HL-60 (cell line): ENCODE measurements around the gene SLC5A6.

ENCODE experiments used
- DNase-seq, 2 experiments: peaks; one replicate each; pipeline ENCODE4 v3.0.0-alpha.2; 2010 to 2020; ENCODE audit warnings: low read depth in 1 of 2, low spot score in 1 of 2
- H3K27ac ChIP-seq: fragments of 250-450 bp; sonication (Bioruptor Pico); replicated peaks from 2 replicates; pipeline ENCODE4 v1.5.1; 2020; ENCODE audit warnings: mild to moderate bottlenecking, moderate library complexity
- H3K27me3 ChIP-seq: fragments of 250-450 bp; sonication (Bioruptor Pico); 2 replicates; pipeline ENCODE4 v1.5.1; 2021; ENCODE audit warnings: mild to moderate bottlenecking, moderate library complexity; ENCODE audit not compliant: insufficient read depth, poor library complexity, severe bottlenecking
- H3K4me3 ChIP-seq: replicated peaks from 2 replicates; pipeline ENCODE4 v1.5.1; 2011; ENCODE audit warnings: mild to moderate bottlenecking, control low read depth, low read length; ENCODE audit not compliant: insufficient read depth
- GABPA ChIP-seq: IDR thresholded peaks from 2 replicates; pipeline ENCODE4 v1.6.1; 2012; ENCODE audit warnings: low read depth
- POLR2AphosphoS5 ChIP-seq: IDR thresholded peaks from 2 replicates; pipeline ENCODE4 v1.6.1; 2012; ENCODE audit warnings: low read depth
- REST ChIP-seq: IDR thresholded peaks from 2 replicates; pipeline ENCODE4 v1.6.1; 2012; ENCODE audit warnings: low read depth; ENCODE audit not compliant: insufficient replicate concordance
- SPI1 ChIP-seq: IDR thresholded peaks from 2 replicates; pipeline ENCODE4 v1.6.1; 2012; ENCODE audit warnings: low read depth, mild to moderate bottlenecking, borderline replicate concordance
- TF ChIP-seq, protein P1 (sequence below): IDR thresholded peaks from one replicate; pipeline ENCODE4 v1.5.1; 2011; ENCODE audit warnings: low read length, control low read depth, inconsistent platforms; ENCODE audit not compliant: insufficient read depth

The SLC5A6 gene

DNA sequence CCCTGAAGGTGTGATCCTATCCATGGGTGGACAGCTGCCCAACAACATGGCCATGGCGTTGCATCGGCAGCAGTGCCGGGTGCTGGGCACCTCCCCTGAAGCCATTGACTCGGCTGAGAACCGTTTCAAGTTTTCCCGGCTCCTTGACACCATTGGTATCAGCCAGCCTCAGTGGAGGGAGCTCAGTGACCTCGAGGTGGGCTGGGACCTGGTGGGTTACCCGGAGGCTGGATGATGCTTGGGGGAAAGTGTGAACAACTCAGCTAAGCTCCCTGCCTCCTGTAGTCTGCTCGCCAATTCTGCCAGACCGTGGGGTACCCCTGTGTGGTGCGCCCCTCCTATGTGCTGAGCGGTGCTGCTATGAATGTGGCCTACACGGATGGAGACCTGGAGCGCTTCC, 21.3 kb upstream of the SLC5A6 start:
- TF ChIP-seq, protein P1, sequence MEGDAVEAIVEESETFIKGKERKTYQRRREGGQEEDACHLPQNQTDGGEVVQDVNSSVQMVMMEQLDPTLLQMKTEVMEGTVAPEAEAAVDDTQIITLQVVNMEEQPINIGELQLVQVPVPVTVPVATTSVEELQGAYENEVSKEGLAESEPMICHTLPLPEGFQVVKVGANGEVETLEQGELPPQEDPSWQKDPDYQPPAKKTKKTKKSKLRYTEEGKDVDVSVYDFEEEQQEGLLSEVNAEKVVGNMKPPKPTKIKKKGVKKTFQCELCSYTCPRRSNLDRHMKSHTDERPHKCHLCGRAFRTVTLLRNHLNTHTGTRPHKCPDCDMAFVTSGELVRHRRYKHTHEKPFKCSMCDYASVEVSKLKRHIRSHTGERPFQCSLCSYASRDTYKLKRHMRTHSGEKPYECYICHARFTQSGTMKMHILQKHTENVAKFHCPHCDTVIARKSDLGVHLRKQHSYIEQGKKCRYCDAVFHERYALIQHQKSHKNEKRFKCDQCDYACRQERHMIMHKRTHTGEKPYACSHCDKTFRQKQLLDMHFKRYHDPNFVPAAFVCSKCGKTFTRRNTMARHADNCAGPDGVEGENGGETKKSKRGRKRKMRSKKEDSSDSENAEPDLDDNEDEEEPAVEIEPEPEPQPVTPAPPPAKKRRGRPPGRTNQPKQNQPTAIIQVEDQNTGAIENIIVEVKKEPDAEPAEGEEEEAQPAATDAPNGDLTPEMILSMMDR, result no peak
- TF ChIP-seq GABPA, result no peak
- TF ChIP-seq REST, result no peak
- TF ChIP-seq POLR2AphosphoS5, result no peak
- TF ChIP-seq SPI1, result no peak
- no peak for DNase-seq
- Histone ChIP-seq H3K27me3 (no peaks in the 10 kb centered on the region), H3K4me3 (no peak overlapping the region), H3K27ac (no peak overlapping the region)

GRCh38 chr2:27231921-27232320, 19.9 kb upstream of the SLC5A6 start:
- Histone ChIP-seq H3K4me3 (no peak overlapping the region), H3K27ac (no peak overlapping the region), H3K27me3 (no peaks in the 10 kb centered on the region)
- no peak for TF ChIP-seq GABPA
- TF ChIP-seq, protein P1, result no peak
- TF ChIP-seq SPI1, result no peak
- DNase-seq, result no peak

DNA sequence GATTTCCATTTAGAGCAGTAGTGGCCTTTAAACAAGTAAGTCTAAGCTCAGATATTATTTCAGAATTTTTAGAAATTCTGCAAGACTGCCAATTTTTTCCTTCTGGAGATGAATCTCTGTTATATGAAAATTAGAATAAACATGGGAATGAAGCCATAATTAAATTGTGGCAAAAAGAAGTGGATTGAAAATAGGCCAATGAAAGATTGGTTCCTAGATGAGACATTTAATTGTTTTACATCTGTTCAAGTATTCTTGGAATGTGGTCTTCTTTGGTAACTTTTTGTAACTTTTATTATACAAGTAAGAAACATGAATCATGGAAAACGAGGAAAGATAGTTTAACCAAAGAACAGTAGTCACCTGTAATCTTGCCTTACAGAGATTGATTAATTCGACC, 15.4 kb upstream of the SLC5A6 start:
- TF ChIP-seq REST (no peak), POLR2AphosphoS5 (no peak), SPI1 (no peak), GABPA (no peak)
- TF ChIP-seq, protein P1, result no peak
- Histone ChIP-seq H3K27me3 (no peaks in the 10 kb centered on the region), H3K4me3 (no peak overlapping the region), H3K27ac (no peak overlapping the region)
- DNase-seq, result no peak

- H3K4me3 ChIP-seq, result no peak overlapping the region
- H3K27me3 ChIP-seq, result no peaks in the 10 kb centered on the region
- no peak for DNase-seq
- no peak overlapping the region for H3K27ac ChIP-seq
- TF ChIP-seq SPI1 (no peak), REST (no peak), GABPA (no peak), POLR2AphosphoS5 (no peak)
- TF ChIP-seq, protein P1, result no peak
These were observed 13.5 kb upstream of the SLC5A6 start for GRCh38 chr2:27225526-27225925.
